MM.1S (cell line): ENCODE data around the gene PRKAG2.

Experiments used
- CTCF ChIP-seq: fragments of 300-600 bp; sonication (generic); IDR thresholded peaks from 2 replicates; pipeline ENCODE4 v1.5.1; 2016; ENCODE audit warnings: antibody characterized with exemption, low read length, mixed read lengths
- EZH2 ChIP-seq: fragments of 300-600 bp; sonication (generic); optimal IDR thresholded peaks from 2 replicates; pipeline ENCODE3; 2017; ENCODE audit warnings: low read depth, mild to moderate bottlenecking, antibody characterized with exemption, low read length, mixed read lengths
- EZH2phosphoT487 ChIP-seq: fragments of 300-600 bp; sonication (generic); IDR thresholded peaks from 2 replicates; pipeline ENCODE4 v1.6.1; 2018; ENCODE audit warnings: antibody characterized with exemption, low read length

GRCh38 chr7:151514461-151515275, 362.2 kb downstream of the PRKAG2 start:
- TF ChIP-seq CTCF, result no peak
- TF ChIP-seq EZH2phosphoT487, result no peak
- no peak for TF ChIP-seq EZH2
